ENCODE data around the gene RAP1GAP2.

GRCh38 chr17:2802574-2802973 lies 6.3 kb downstream of the RAP1GAP2 start:
- no peak for TF ChIP-seq CTCF (IDR thresholded peaks at IDR 0.05; ENCODE audit: low read depth, low read length, poor library complexity, severe bottlenecking)
- no peak for TF ChIP-seq EZH2phosphoT487 (IDR thresholded peaks at IDR 0.05; ENCODE audit: borderline replicate concordance, low read length)

Data from DOHH2 (cell line).